ENCODE results near the gene GADD45G.
A peak's percentile ranks its signal among the peaks of the same experiment; 100 is the strongest.

GADD45G gene

DNA sequence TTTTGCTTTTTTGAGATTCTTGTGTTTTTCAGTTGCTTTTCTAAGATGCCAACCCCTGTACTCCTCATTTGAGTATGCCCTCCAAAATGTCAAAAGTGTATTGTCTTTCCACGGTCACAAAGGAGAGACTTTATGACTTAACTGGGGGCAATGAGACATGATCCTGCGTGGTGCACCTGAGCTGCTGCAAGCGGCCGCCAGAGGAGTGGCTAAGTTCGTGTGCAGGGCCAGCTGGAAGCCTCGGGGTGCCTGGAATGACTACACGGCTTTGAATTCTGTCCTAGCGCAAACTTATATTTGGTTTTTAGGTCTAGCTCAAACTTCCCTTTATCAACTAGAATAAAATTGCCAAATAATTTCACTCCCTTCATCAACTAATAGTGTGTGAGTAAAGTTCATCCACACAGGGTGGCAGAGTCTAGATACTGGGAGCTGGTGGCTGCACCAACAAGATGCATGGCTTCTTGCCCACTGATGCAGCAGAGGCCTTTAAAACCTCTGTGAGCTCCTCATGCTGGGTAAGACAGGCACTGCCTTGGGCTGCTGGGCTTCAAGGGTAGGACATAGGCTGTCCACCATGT lies 4.7 kb downstream of the GADD45G start:
- no peak for TF ChIP-seq GATA3 (IDR thresholded peaks at IDR 0.05; ENCODE audit: low read depth, low read length)
- TF ChIP-seq GATA2 (IDR thresholded peaks at IDR 0.05; ENCODE audit: low read depth, low read length): no peak

DNA sequence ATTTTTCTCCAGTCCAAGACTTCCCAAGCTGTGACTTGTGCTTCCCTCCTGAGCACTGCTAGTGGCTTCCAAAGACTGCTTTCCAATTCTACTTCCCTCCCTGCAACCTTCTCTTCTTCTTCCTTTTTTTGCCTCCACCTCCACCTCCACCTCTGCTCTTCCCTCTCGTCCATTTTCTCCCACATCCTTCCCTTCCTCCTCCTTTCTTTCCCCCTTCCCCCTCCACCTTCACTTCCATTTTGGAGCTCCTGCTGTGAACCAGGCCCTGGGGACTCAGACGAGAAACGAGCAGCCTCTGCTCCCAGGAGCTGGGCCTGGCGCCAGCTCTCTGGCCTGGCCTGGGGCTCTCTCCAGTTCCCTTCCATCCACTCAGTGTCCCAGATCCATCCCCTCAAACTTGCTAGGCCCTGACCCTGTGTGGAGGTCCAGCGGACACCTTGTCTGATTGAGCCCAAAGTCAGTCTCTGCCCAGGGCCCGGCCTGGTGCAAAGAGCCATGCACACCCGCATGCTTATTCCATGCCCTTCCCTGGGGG lies 5.6 kb downstream of the GADD45G start:
- TF ChIP-seq GATA2 (IDR thresholded peaks at IDR 0.05; ENCODE audit: low read depth, low read length) (no peak), GATA3 (IDR thresholded peaks at IDR 0.05; ENCODE audit: low read depth, low read length) (no peak)

GRCh38 chr9:89611425-89611824 lies 6.6 kb downstream of the GADD45G start:
- TF ChIP-seq GATA2 (IDR thresholded peaks at IDR 0.05; ENCODE audit: low read depth, low read length): peak; percentile 25; the same call in 1 of the 2 replicates
- no peak for TF ChIP-seq GATA3 (IDR thresholded peaks at IDR 0.05; ENCODE audit: low read depth, low read length)

GRCh38 chr9:89612566-89613278 lies 7.9 kb downstream of the GADD45G start:
- TF ChIP-seq GATA2 (IDR thresholded peaks at IDR 0.05; ENCODE audit: low read depth, low read length): no peak
- no peak for TF ChIP-seq GATA3 (IDR thresholded peaks at IDR 0.05; ENCODE audit: low read depth, low read length)

GRCh38 chr9:89613912-89614892 lies 9.4 kb downstream of the GADD45G start:
- no peak for TF ChIP-seq GATA3 (IDR thresholded peaks at IDR 0.05; ENCODE audit: low read depth, low read length)
- no peak for TF ChIP-seq GATA2 (IDR thresholded peaks at IDR 0.05; ENCODE audit: low read depth, low read length)

- TF ChIP-seq GATA2 (IDR thresholded peaks at IDR 0.05; ENCODE audit: low read depth, low read length) (no peak), GATA3 (IDR thresholded peaks at IDR 0.05; ENCODE audit: low read depth, low read length) (no peak)
Observed at GRCh38 chr9:89615661-89616060, 10.8 kb downstream of the GADD45G start.

- TF ChIP-seq GATA2 (IDR thresholded peaks at IDR 0.05; ENCODE audit: low read depth, low read length) (no peak), GATA3 (IDR thresholded peaks at IDR 0.05; ENCODE audit: low read depth, low read length) (no peak)
Observed at GRCh38 chr9:89616411-89616810, 11.6 kb downstream of the GADD45G start.

GRCh38 chr9:89617978-89618377 lies 13.2 kb downstream of the GADD45G start:
- no peak for TF ChIP-seq GATA3 (IDR thresholded peaks at IDR 0.05; ENCODE audit: low read depth, low read length)
- no peak for TF ChIP-seq GATA2 (IDR thresholded peaks at IDR 0.05; ENCODE audit: low read depth, low read length)

DNA sequence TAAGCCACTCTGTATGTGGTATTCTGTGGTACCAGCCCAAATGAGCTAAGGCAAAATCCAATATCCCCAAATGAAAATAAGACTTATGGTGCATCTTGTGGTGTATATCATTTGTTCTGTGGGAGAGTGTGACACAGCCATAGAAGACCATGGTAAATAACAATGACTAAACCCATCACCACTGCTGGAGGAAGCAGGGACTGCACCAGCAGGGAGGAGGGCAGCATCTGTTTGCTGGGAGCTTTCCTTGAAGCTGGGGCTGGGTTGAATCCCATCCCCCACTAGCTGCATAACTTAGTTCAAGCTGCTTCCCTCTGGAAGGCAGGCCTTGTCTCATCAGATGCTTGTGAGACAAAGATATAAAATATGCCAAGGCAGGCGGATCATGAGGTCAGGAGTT lies 14.2 kb downstream of the GADD45G start:
- TF ChIP-seq GATA3 (IDR thresholded peaks at IDR 0.05; ENCODE audit: low read depth, low read length) (no peak), GATA2 (IDR thresholded peaks at IDR 0.05; ENCODE audit: low read depth, low read length) (no peak)

- TF ChIP-seq GATA2 (IDR thresholded peaks at IDR 0.05; ENCODE audit: low read depth, low read length) (no peak), GATA3 (IDR thresholded peaks at IDR 0.05; ENCODE audit: low read depth, low read length) (no peak)
Observed at GRCh38 chr9:89619424-89620138, 14.8 kb downstream of the GADD45G start.

- TF ChIP-seq GATA3 (IDR thresholded peaks at IDR 0.05; ENCODE audit: low read depth, low read length): no peak
- TF ChIP-seq GATA2 (IDR thresholded peaks at IDR 0.05; ENCODE audit: low read depth, low read length): no peak
Observed at GRCh38 chr9:89621031-89621430, 16.2 kb downstream of the GADD45G start.

- TF ChIP-seq GATA3 (IDR thresholded peaks at IDR 0.05; ENCODE audit: low read depth, low read length): no peak
Observed at GRCh38 chr9:89621676-89622075, 16.9 kb downstream of the GADD45G start.
